GM12878 (cell line): Measurements from ENCODE around the gene TBC1D24. TPM values are rescaled to one million over a fixed set of nuclear protein-coding genes. Genes with fewer than 3 reads are reported as not detected.

Experiments used
- ATAC-seq: fragments of 200-7000 bp; cut with Tn5 transposase; 3 replicates; pipeline ENCODE4 v1.9.1; 2020; ENCODE audit warnings: mild to moderate bottlenecking, moderate library complexity
- BruUV-seq: library from RNA; stranded (reverse); fragments of 400-500 nt; replicated peaks from 2 replicates; lab custom pipeline; 2021; lab: Mats Ljungman, UMichigan
- CTCF ChIA-PET: fragments of 300-600 bp; sonication (Branson Sonifier 250); formaldehyde crosslinking; extraction: SDS; loops from one replicate; lab custom pipeline; 2021; ENCODE audit warnings: inconsistent platforms; lab: Yijun Ruan, JAX
- POLR2A ChIA-PET: fragments of 350-600 bp; formaldehyde crosslinking; extraction: SDS; loops from one replicate; lab custom pipeline; 2021; ENCODE audit warnings: inconsistent platforms; lab: Charles Lee
- RAD21 ChIA-PET: fragments of 300-600 bp; sonication (Branson Sonifier 250); formaldehyde crosslinking; loops from one replicate; lab custom pipeline; 2023; ENCODE audit warnings: antibody characterized with exemption; ENCODE audit not compliant: unreplicated experiment; lab: Charles Lee
- SMC1A ChIA-PET: fragments of 300-600 bp; sonication (Branson Sonifier 250); formaldehyde crosslinking; loops from one replicate; lab custom pipeline; 2023; ENCODE audit not compliant: unreplicated experiment, uncharacterized antibody; lab: Charles Lee
- DNase-seq: peaks from one replicate; pipeline ENCODE4 v3.0.0-alpha.2; 2011; ENCODE audit warnings: low read depth, low spot score
- FAIRE-seq: peaks from 3 replicates; lab custom pipeline; 2011; peaks lifted over from hg19 to GRCh38; lab: Jason Lieb, UNC
- H2AFZ ChIP-seq: 2 replicates; pipeline ENCODE4 v1.6.0; 2011; ENCODE audit warnings: low read depth, low read length, control low read depth; ENCODE audit not compliant: control insufficient read depth
- H3K27ac ChIP-seq: 2 replicates; pipeline ENCODE4 v1.5.1; 2011; ENCODE audit warnings: control low read depth; ENCODE audit not compliant: control insufficient read depth, insufficient read depth
- H3K27me3 ChIP-seq, 2 experiments: replicated peaks in 1 of 2; 2 replicates each; pipeline versions ENCODE4 v1.6.0 to v1.6.1; 2011; ENCODE audit warnings: low read length in 1 of 2; ENCODE audit not compliant: control insufficient read depth in 2 of 2, insufficient read depth in 2 of 2
- H3K36me3 ChIP-seq, 2 experiments: 2 replicates each; pipeline ENCODE4 v1.5.1; 2011; ENCODE audit warnings: low read length in 1 of 2; ENCODE audit not compliant: control insufficient read depth in 2 of 2, insufficient read depth in 2 of 2
- H3K4me1 ChIP-seq: 2 replicates; pipeline ENCODE4 v1.6.1; 2011; ENCODE audit warnings: mild to moderate bottlenecking, low read length, moderate library complexity, mixed read lengths; ENCODE audit not compliant: control insufficient read depth, insufficient read depth
- H3K4me2 ChIP-seq: 2 replicates; pipeline ENCODE4 v1.6.0; 2011; ENCODE audit warnings: control low read depth; ENCODE audit not compliant: control insufficient read depth, insufficient read depth
- H3K4me3 ChIP-seq: fragments of 200-600 bp; sonication (generic); 2 replicates; pipeline ENCODE4 v1.5.1; 2016
- H3K79me2 ChIP-seq: 2 replicates; pipeline ENCODE4 v1.6.0; 2011; ENCODE audit warnings: low read length; ENCODE audit not compliant: control insufficient read depth, insufficient read depth
- H3K9ac ChIP-seq: 2 replicates; pipeline ENCODE4 v1.8.0; 2011; ENCODE audit warnings: low read length, control low read depth, mixed read lengths; ENCODE audit not compliant: control insufficient read depth, insufficient read depth
- H3K9me3 ChIP-seq: replicated peaks from 3 replicates; pipeline ENCODE4 v1.5.1; 2011; ENCODE audit warnings: mild to moderate bottlenecking, low read length; ENCODE audit not compliant: control insufficient read depth, insufficient read depth
- H4K20me1 ChIP-seq: 2 replicates; pipeline ENCODE4 v1.6.0; 2011; ENCODE audit not compliant: control insufficient read depth, insufficient read depth
- BCLAF1 ChIP-seq: fragments of 450-650 bp; IDR thresholded peaks from 2 replicates; pipeline ENCODE4 v1.6.1; 2017; ENCODE audit warnings: antibody characterized with exemption, mild to moderate bottlenecking, moderate library complexity
- CBX5 ChIP-seq: sonication (generic); IDR thresholded peaks from 2 replicates; pipeline ENCODE4 v1.6.1; 2016; ENCODE audit warnings: low read depth, moderate library complexity, mild to moderate bottlenecking, inconsistent platforms
- CREB1 ChIP-seq: IDR thresholded peaks from 2 replicates; pipeline ENCODE4 v1.6.1; 2012; ENCODE audit warnings: low read depth, mild to moderate bottlenecking, inconsistent platforms
- CREM ChIP-seq: IDR thresholded peaks from 2 replicates; pipeline ENCODE4 v1.6.1; 2014; ENCODE audit warnings: antibody characterized with exemption, low read depth
- ESRRA ChIP-seq: IDR thresholded peaks from 2 replicates; pipeline ENCODE4 v1.6.1; 2012; ENCODE audit warnings: mild to moderate bottlenecking, low read length, improper control_type of control experiment
- EZH2 ChIP-seq: IDR thresholded peaks from 2 replicates; pipeline ENCODE4 v1.6.1; 2012; ENCODE audit warnings: low read depth, mild to moderate bottlenecking, control low read depth, inconsistent platforms, low read length, borderline replicate concordance; ENCODE audit not compliant: control insufficient read depth
- HDAC2 ChIP-seq: fragments of 200-600 bp; sonication (generic); IDR thresholded peaks from 2 replicates; pipeline ENCODE4 v1.6.1; 2017
- HDGF ChIP-seq: fragments of 450-650 bp; IDR thresholded peaks from 2 replicates; pipeline ENCODE4 v1.6.1; 2016; ENCODE audit warnings: antibody characterized with exemption
- IRF5 ChIP-seq: fragments of 450-650 bp; IDR thresholded peaks from 2 replicates; pipeline ENCODE4 v1.6.1; 2017; ENCODE audit warnings: borderline replicate concordance
- NBN ChIP-seq: fragments of 450-650 bp; IDR thresholded peaks from 2 replicates; pipeline ENCODE4 v1.6.1; 2016
- PBX3 ChIP-seq: IDR thresholded peaks from 2 replicates; pipeline ENCODE4 v1.6.1; 2011; ENCODE audit warnings: mild to moderate bottlenecking, low read depth, low read length, moderate library complexity; ENCODE audit not compliant: insufficient replicate concordance
- PML ChIP-seq: IDR thresholded peaks from 2 replicates; pipeline ENCODE4 v1.6.1; 2012; ENCODE audit warnings: low read length, inconsistent platforms
- POLR2AphosphoS5 ChIP-seq: IDR thresholded peaks from 2 replicates; pipeline ENCODE4 v1.6.1; 2011; ENCODE audit warnings: mild to moderate bottlenecking, low read length, inconsistent platforms
- RAD51 ChIP-seq: fragments of 450-650 bp; IDR thresholded peaks from 2 replicates; pipeline ENCODE4 v1.6.1; 2016; ENCODE audit warnings: moderate library complexity, mild to moderate bottlenecking, inconsistent platforms
- RBBP5 ChIP-seq: fragments of 200-600 bp; sonication (generic); conservative IDR thresholded peaks from 2 replicates; pipeline ENCODE4 v1.6.1; 2016
- SMARCA5 ChIP-seq: fragments of 450-650 bp; IDR thresholded peaks from 2 replicates; pipeline ENCODE4 v1.6.1; 2017; ENCODE audit warnings: mild to moderate bottlenecking
- SP1 ChIP-seq: IDR thresholded peaks from one replicate; pipeline ENCODE4 v1.6.1; 2011; ENCODE audit warnings: low read depth, low read length
- TCF12 ChIP-seq: IDR thresholded peaks from 2 replicates; pipeline ENCODE4 v1.6.1; 2011; ENCODE audit warnings: low read depth, mild to moderate bottlenecking, low read length
- YY1 ChIP-seq: IDR thresholded peaks from 2 replicates; pipeline ENCODE4 v1.6.1; 2011; ENCODE audit warnings: low read depth, mild to moderate bottlenecking, low read length
- WGBS: methylation state at CpG from one replicate; pipeline ENCODE4 v1.1.6; 2016; ENCODE audit warnings: low lambda C conversion rate; ENCODE audit not compliant: insufficient replicate concordance, insufficient coverage; ENCODE audit errors: missing lambda C conversion rate; 5-methylcytosine and 5-hydroxymethylcytosine counted together
- in situ Hi-C: fragments of 300-500 bp; cut with MboI; formaldehyde crosslinking; loops from 9 replicates; pipeline ENCODE4 v1.14.3; 2018; ENCODE audit warnings: mixed read lengths
- intact Hi-C: fragments of 100-400 bp; cut with micrococcal nuclease; formaldehyde crosslinking; loops from one replicate; pipeline ENCODE4 v1.14.2; 2022; ENCODE audit not compliant: unreplicated experiment
- polyA plus RNA-seq, 11 experiments: library from polyadenylated mRNA; depleted of rRNA in 4 of 11; unstranded in 6 of 11; stranded (reverse) in 5 of 11; fragments of >200 nt; fragmentation: Nextera tagmentation in 4 of 11; fragmentation: Illumina TruSeq in 1 of 11; extraction: Ambion mirVana in 4 of 11; extraction: Trizol in 1 of 11; gene quantifications; 1 replicate in 1 of 11; 2 replicates in 10 of 11; pipeline versions ENCODE4 v1.2.1 to v1.2.3, GENCODE V29; 2011 to 2016; ENCODE audit warnings: inconsistent platforms in 2 of 11, missing spikeins in 2 of 11, low read depth in 1 of 11
- total RNA-seq, 4 experiments: library from RNA; depleted of rRNA in 3 of 4; stranded (reverse); fragments of >200 nt in 3 of 4; fragmentation: Illumina TruSeq in 1 of 4; extraction: Trizol in 1 of 4; gene quantifications; 2 replicates each; pipeline versions ENCODE4 v1.2.1 to v1.2.3, GENCODE V29; 2013 to 2021

The TBC1D24 gene
- total and polyA plus RNA-seq, 10 of the 15 experiments (the other 5 are each of a cell fraction or from before 2014, with no cell fraction given), result 1.1 to 9.6 (median 4.5) TPM

- peak overlapping the region; percentile 88 for H3K9ac ChIP-seq
- intact Hi-C loops, result loop anchor here (1.0 kb wide), 1 partner anchor 90 kb away; the partner anchor contains the start of gene ABCA3
- CTCF ChIA-PET, result interaction anchor here (0.6 to 4.2 kb wide), 18 partner anchors 11 to 235 kb away, joined by 3 to 39 read pairs (median 5); partner anchors contain the start of genes AMDHD2, ECI1 and TBC1D24
- RAD21 ChIA-PET, result interaction anchor here (0.6 to 2.5 kb wide), 15 partner anchors 30 to 274 kb away, joined by 3 to 21 read pairs (median 4); partner anchors contain the start of genes NTN3, PDPK1, PGP and TBC1D24
- H3K9me3 ChIP-seq, result no peaks in the 10 kb centered on the region
- FAIRE-seq (peak; percentile 92), DNase-seq (no peak), ATAC-seq (peak; percentile 70)
- H4K20me1 ChIP-seq, result no peaks in the 10 kb centered on the region
- peak overlapping the region; percentile 91 for H3K4me2 ChIP-seq
- peaks cover 12 to 18% of the 10 kb centered on the region in 2 experiments; a peak in 3 of 4 replicates for H3K36me3 ChIP-seq
- peak overlapping the region; percentile 94 for H2AFZ ChIP-seq
- in situ Hi-C loops, result loop anchor here (5.0 kb wide), 1 partner anchor 77 kb away; no protein-coding TSS in a partner anchor
- H3K4me1 ChIP-seq, result peaks cover 6% of the 10 kb centered on the region
- peaks cover 28% of the 10 kb centered on the region for H3K79me2 ChIP-seq
- H3K4me3 ChIP-seq, result peak overlapping the region; percentile 97
- SMC1A ChIA-PET, result interaction anchor here (0.8 to 2.6 kb wide), 10 partner anchors 10 to 72 kb away, joined by 3 to 17 read pairs (median 5); partner anchors contain the start of gene TEDC2
- POLR2A ChIA-PET, result interaction anchor here (0.6 to 2.3 kb wide), 14 partner anchors 12 to 179 kb away, joined by 3 to 10 read pairs (median 4); partner anchors contain the start of genes ATP6V0C, ECI1, NTN3 and TEDC2
- 2% methylated on average over 46 of the region's 46 CpGs for WGBS
- BruUV-seq, result TSS peak; percentile 61
- no peaks in the 10 kb centered on the region for H3K27me3 ChIP-seq
- peak overlapping the region; percentile 72 for H3K27ac ChIP-seq
- no peak for TF ChIP-seq YY1
- no peak for TF ChIP-seq HDGF
- TF ChIP-seq RBBP5, result no peak
- no peak for TF ChIP-seq RAD51
- TF ChIP-seq CREM, result no peak
- no peak for TF ChIP-seq SP1
- no peak for TF ChIP-seq BCLAF1
- no peak for TF ChIP-seq EZH2
- no peak for TF ChIP-seq TCF12
- 0 out of 2 replicates have a peak, but pooled peaks have one; percentile 11 for TF ChIP-seq CREB1
- TF ChIP-seq PBX3, result no peak
- TF ChIP-seq CBX5, result no peak
- TF ChIP-seq SMARCA5, result 0 out of 2 replicates have a peak, but pooled peaks have one; percentile 33
- no peak for TF ChIP-seq ESRRA
- TF ChIP-seq PML, result no peak
- no peak for TF ChIP-seq POLR2AphosphoS5
- TF ChIP-seq IRF5, result no peak
- TF ChIP-seq NBN, result no peak
- TF ChIP-seq HDAC2, result no peak
These were observed 44.9 kb upstream of the TBC1D24 start for GRCh38 chr16:2429771-2430663.
